SK-N-SH treated with all-trans-retinoic acid at 6 μM for 48 hours (cell line): ENCODE measurements around the gene BTAF1.

Experiments
- ATAC-seq: fragments of 200-7000 bp; cut with Tn5 transposase; 3 replicates; pipeline ENCODE4 v1.9.1; 2020; ENCODE audit warnings: mild to moderate bottlenecking, moderate library complexity
- ARNTL ChIP-seq: fragments of 450-650 bp; formaldehyde crosslinking; IDR thresholded peaks from 2 replicates; pipeline ENCODE4 v1.5.0; 2020; ENCODE audit warnings: low read depth, mild to moderate bottlenecking, moderate library complexity, borderline replicate concordance
- BACH2 ChIP-seq: fragments of 250-450 bp; sonication (Bioruptor Pico); IDR thresholded peaks from 2 replicates; pipeline ENCODE4 v1.9.0; 2021; ENCODE audit warnings: mild to moderate bottlenecking, borderline replicate concordance
- CSDC2 ChIP-seq: fragments of 250-450 bp; sonication (Bioruptor Pico); IDR thresholded peaks from 2 replicates; pipeline ENCODE4 v1.5.0; 2020; ENCODE audit warnings: mild to moderate bottlenecking, moderate library complexity
- ESRRG ChIP-seq: fragments of 250-450 bp; sonication (Bioruptor Pico); IDR thresholded peaks from 2 replicates; pipeline ENCODE4 v1.6.1; 2021; ENCODE audit warnings: mild to moderate bottlenecking
- GLIS3 ChIP-seq: fragments of 250-450 bp; sonication (Bioruptor Pico); IDR thresholded peaks from 2 replicates; pipeline ENCODE4 v1.5.0; 2020; ENCODE audit warnings: mild to moderate bottlenecking, moderate library complexity
- ISL1 ChIP-seq: fragments of 250-450 bp; sonication (Bioruptor Pico); IDR thresholded peaks from 2 replicates; pipeline ENCODE4 v2.1.2; 2022; ENCODE audit warnings: mild to moderate bottlenecking, moderate library complexity
- OSR1 ChIP-seq: fragments of 250-450 bp; sonication (Bioruptor Pico); IDR thresholded peaks from 2 replicates; pipeline ENCODE4 v1.8.0; 2022; ENCODE audit warnings: moderate library complexity, mild to moderate bottlenecking, inconsistent platforms
- POU6F1 ChIP-seq: fragments of 250-450 bp; sonication (Bioruptor Pico); IDR thresholded peaks from 2 replicates; pipeline ENCODE4 v1.8.0; 2021; ENCODE audit warnings: low read depth, mild to moderate bottlenecking, moderate library complexity, borderline replicate concordance
- PPARA ChIP-seq: fragments of 250-450 bp; sonication (Bioruptor Pico); IDR thresholded peaks from 2 replicates; pipeline ENCODE4 v1.5.0; 2020; ENCODE audit warnings: mild to moderate bottlenecking, borderline replicate concordance
- RARB ChIP-seq: fragments of 250-450 bp; sonication (Bioruptor Pico); IDR thresholded peaks from 2 replicates; pipeline ENCODE4 v1.8.0; 2021; ENCODE audit warnings: mild to moderate bottlenecking, moderate library complexity
- SNAI2 ChIP-seq: fragments of 250-450 bp; sonication (Bioruptor Pico); IDR thresholded peaks from 2 replicates; pipeline ENCODE4 v1.5.0; 2020; ENCODE audit warnings: mild to moderate bottlenecking, moderate library complexity
- TCF4 ChIP-seq: fragments of 250-450 bp; sonication (Bioruptor Pico); IDR thresholded peaks from 2 replicates; pipeline ENCODE4 v1.8.0; 2021; ENCODE audit warnings: mild to moderate bottlenecking, moderate library complexity, borderline replicate concordance
- TOX ChIP-seq: fragments of 250-450 bp; sonication (Bioruptor Pico); IDR thresholded peaks from 2 replicates; pipeline ENCODE4 v1.8.0; 2021; ENCODE audit warnings: mild to moderate bottlenecking, moderate library complexity, borderline replicate concordance
- ZC3H10 ChIP-seq: fragments of 250-450 bp; sonication (Bioruptor Pico); IDR thresholded peaks from 2 replicates; pipeline ENCODE4 v1.5.1; 2021; ENCODE audit warnings: mild to moderate bottlenecking, moderate library complexity
- ZFP3 ChIP-seq: fragments of 250-450 bp; sonication (Bioruptor Pico); IDR thresholded peaks from 2 replicates; pipeline ENCODE4 v1.5.0; 2020; ENCODE audit warnings: mild to moderate bottlenecking, moderate library complexity
- ZFP30 ChIP-seq: fragments of 450-650 bp; formaldehyde crosslinking; IDR thresholded peaks from 2 replicates; pipeline ENCODE4 v1.5.0; 2022; ENCODE audit warnings: mild to moderate bottlenecking, moderate library complexity
- ZNF565 ChIP-seq: fragments of 450-650 bp; formaldehyde crosslinking; conservative IDR thresholded peaks from 2 replicates; pipeline ENCODE4 v1.5.0; 2020; ENCODE audit warnings: low read depth, mild to moderate bottlenecking, moderate library complexity
- ZNF70 ChIP-seq: fragments of 450-650 bp; formaldehyde crosslinking; IDR thresholded peaks from 2 replicates; pipeline ENCODE4 v1.5.0; 2020; ENCODE audit warnings: mild to moderate bottlenecking, moderate library complexity
- TF ChIP-seq, protein P1 (sequence below): fragments of 250-450 bp; sonication (Bioruptor Pico); IDR thresholded peaks from 2 replicates; pipeline ENCODE4 v1.5.1; 2021; ENCODE audit warnings: mild to moderate bottlenecking, moderate library complexity
- TF ChIP-seq, protein P2 (sequence below): fragments of 250-450 bp; sonication (Bioruptor Pico); IDR thresholded peaks from 2 replicates; pipeline ENCODE4 v1.5.1; 2020; ENCODE audit warnings: low read depth, mild to moderate bottlenecking, moderate library complexity
- TF ChIP-seq, protein P3 (sequence below): fragments of 250-450 bp; sonication (Bioruptor Pico); IDR thresholded peaks from 2 replicates; pipeline ENCODE4 v1.8.0; 2020; ENCODE audit warnings: mild to moderate bottlenecking, moderate library complexity, borderline replicate concordance

Gene BTAF1

GRCh38 chr10:92076722-92077121, 153.2 kb downstream of the BTAF1 start (continued):
- TF ChIP-seq POU6F1 (CRISPR knock-in tag) = no peak
- TF ChIP-seq ZFP3 (CRISPR knock-in tag) = no peak
- TF ChIP-seq CSDC2 (CRISPR knock-in tag) = no peak
- TF ChIP-seq ZNF565 (CRISPR knock-in tag) = no peak
- TF ChIP-seq, all 23 proteins: peak for 0

DNA sequence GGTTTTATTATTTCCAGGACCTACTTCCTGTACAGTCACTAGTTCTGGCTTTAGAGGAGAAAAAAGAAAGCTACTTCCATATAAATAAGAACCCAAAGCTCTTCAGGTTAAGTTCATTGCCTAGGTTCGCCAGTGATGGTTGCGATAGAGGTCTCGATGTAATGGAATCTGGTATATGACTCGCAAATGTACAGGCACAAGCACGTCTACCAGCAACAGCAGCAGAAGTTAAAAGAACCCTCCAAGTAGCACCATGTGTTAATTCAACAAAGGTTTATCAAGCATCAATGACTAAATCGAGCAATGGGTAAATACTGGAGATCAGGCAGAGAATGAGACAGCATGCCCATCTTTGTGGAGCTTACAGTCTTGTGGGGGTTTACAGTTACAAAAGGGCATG, 155.4 kb downstream of the BTAF1 start:
- no peak for TF ChIP-seq RARB
- no peak for TF ChIP-seq ESRRG (CRISPR knock-in tag)
- no peak for TF ChIP-seq ZNF70 (CRISPR knock-in tag)
- TF ChIP-seq TCF4 (CRISPR knock-in tag) = no peak
- no peak for TF ChIP-seq BACH2
- no peak for TF ChIP-seq ZC3H10
- TF ChIP-seq OSR1 = no peak
- TF ChIP-seq ARNTL (CRISPR knock-in tag) = no peak
- TF ChIP-seq, protein P1, sequence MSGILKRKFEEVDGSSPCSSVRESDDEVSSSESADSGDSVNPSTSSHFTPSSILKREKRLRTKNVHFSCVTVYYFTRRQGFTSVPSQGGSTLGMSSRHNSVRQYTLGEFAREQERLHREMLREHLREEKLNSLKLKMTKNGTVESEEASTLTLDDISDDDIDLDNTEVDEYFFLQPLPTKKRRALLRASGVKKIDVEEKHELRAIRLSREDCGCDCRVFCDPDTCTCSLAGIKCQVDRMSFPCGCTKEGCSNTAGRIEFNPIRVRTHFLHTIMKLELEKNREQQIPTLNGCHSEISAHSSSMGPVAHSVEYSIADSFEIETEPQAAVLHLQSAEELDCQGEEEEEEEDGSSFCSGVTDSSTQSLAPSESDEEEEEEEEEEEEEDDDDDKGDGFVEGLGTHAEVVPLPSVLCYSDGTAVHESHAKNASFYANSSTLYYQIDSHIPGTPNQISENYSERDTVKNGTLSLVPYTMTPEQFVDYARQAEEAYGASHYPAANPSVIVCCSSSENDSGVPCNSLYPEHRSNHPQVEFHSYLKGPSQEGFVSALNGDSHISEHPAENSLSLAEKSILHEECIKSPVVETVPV (CRISPR knock-in tag) = no peak
- TF ChIP-seq, protein P2, sequence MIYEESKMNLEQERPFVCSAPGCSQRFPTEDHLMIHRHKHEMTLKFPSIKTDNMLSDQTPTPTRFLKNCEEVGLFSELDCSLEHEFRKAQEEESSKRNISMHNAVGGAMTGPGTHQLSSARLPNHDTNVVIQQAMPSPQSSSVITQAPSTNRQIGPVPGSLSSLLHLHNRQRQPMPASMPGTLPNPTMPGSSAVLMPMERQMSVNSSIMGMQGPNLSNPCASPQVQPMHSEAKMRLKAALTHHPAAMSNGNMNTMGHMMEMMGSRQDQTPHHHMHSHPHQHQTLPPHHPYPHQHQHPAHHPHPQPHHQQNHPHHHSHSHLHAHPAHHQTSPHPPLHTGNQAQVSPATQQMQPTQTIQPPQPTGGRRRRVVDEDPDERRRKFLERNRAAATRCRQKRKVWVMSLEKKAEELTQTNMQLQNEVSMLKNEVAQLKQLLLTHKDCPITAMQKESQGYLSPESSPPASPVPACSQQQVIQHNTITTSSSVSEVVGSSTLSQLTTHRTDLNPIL (CRISPR knock-in tag) = no peak
- TF ChIP-seq ZFP30 = no peak
- no peak for TF ChIP-seq POU6F1 (CRISPR knock-in tag)
- TF ChIP-seq ZNF565 (CRISPR knock-in tag) = no peak
- no peak for TF ChIP-seq SNAI2 (CRISPR knock-in tag)
- TF ChIP-seq PPARA (CRISPR knock-in tag) = no peak
- no peak for TF ChIP-seq TOX (CRISPR knock-in tag)
- no peak for TF ChIP-seq CSDC2 (CRISPR knock-in tag)
- no peak for TF ChIP-seq ISL1 (CRISPR knock-in tag)
- TF ChIP-seq, protein P3, sequence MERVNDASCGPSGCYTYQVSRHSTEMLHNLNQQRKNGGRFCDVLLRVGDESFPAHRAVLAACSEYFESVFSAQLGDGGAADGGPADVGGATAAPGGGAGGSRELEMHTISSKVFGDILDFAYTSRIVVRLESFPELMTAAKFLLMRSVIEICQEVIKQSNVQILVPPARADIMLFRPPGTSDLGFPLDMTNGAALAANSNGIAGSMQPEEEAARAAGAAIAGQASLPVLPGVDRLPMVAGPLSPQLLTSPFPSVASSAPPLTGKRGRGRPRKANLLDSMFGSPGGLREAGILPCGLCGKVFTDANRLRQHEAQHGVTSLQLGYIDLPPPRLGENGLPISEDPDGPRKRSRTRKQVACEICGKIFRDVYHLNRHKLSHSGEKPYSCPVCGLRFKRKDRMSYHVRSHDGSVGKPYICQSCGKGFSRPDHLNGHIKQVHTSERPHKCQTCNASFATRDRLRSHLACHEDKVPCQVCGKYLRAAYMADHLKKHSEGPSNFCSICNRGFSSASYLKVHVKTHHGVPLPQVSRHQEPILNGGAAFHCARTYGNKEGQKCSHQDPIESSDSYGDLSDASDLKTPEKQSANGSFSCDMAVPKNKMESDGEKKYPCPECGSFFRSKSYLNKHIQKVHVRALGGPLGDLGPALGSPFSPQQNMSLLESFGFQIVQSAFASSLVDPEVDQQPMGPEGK (CRISPR knock-in tag) = no peak
- TF ChIP-seq GLIS3 (CRISPR knock-in tag) = no peak
- no peak for ATAC-seq
